Endothelial cell (in vitro differentiated cells): ENCODE measurements around the gene C22orf15. TPM values are rescaled to one million over a fixed set of nuclear protein-coding genes. Genes with fewer than 3 reads are reported as not detected.

Source experiments
- DNase-seq: peaks from one replicate; pipeline ENCODE4 v3.0.0; 2021; ENCODE audit warnings: low spot score
- H3K27ac Mint-ChIP-seq: one replicate; pipeline ENCODE4 v1.8.0; 2021; ENCODE audit warnings: mixed read lengths, inconsistent platforms; ENCODE audit not compliant: unreplicated experiment
- H3K27me3 Mint-ChIP-seq: one replicate; pipeline ENCODE4 v1.8.0; 2021; ENCODE audit warnings: mild to moderate bottlenecking, moderate library complexity, mixed read lengths, inconsistent platforms; ENCODE audit not compliant: unreplicated experiment
- H3K36me3 Mint-ChIP-seq: one replicate; pipeline ENCODE4 v1.8.0; 2021; ENCODE audit warnings: mild to moderate bottlenecking, low read depth, mixed read lengths, inconsistent platforms; ENCODE audit not compliant: unreplicated experiment
- H3K4me1 Mint-ChIP-seq: one replicate; pipeline ENCODE4 v1.8.0; 2021; ENCODE audit warnings: mild to moderate bottlenecking, mixed read lengths, inconsistent platforms; ENCODE audit not compliant: unreplicated experiment
- H3K4me3 Mint-ChIP-seq: one replicate; pipeline ENCODE4 v1.8.0; 2021; ENCODE audit warnings: mild to moderate bottlenecking, mixed read lengths, inconsistent platforms; ENCODE audit not compliant: unreplicated experiment
- H3K9me3 Mint-ChIP-seq: one replicate; pipeline ENCODE4 v1.8.0; 2021; ENCODE audit warnings: mixed read lengths, inconsistent platforms; ENCODE audit not compliant: unreplicated experiment
- total RNA-seq: library from RNA; stranded (reverse); fragmentation: NEBNext Ultra II Directional; extraction: Animal tissue kit (Norgen Biotek cat#: 25700); gene quantifications from one replicate; pipeline ENCODE4 v1.2.1, GENCODE V29; 2021; ENCODE audit not compliant: unreplicated experiment
- TF ChIP-seq, protein P1 (sequence below): fragments of 200-600 bp; sonication (generic); IDR thresholded peaks from one replicate; pipeline ENCODE4 v1.5.0; 2021; ENCODE audit warnings: antibody characterized with exemption; ENCODE audit not compliant: unreplicated experiment

C22orf15 gene
- total RNA-seq, 1 donor from 2014 or later, result 2.0 TPM

GRCh38 chr22:23787600-23787896, 24.8 kb downstream of the C22orf15 start:
- peak overlapping the region; percentile 84 for H3K27ac Mint-ChIP-seq
- peaks cover 3% of the 10 kb centered on the region for H3K27me3 Mint-ChIP-seq
- no peak for DNase-seq
- H3K9me3 Mint-ChIP-seq, result no peaks in the 10 kb centered on the region
- TF ChIP-seq, protein P1, sequence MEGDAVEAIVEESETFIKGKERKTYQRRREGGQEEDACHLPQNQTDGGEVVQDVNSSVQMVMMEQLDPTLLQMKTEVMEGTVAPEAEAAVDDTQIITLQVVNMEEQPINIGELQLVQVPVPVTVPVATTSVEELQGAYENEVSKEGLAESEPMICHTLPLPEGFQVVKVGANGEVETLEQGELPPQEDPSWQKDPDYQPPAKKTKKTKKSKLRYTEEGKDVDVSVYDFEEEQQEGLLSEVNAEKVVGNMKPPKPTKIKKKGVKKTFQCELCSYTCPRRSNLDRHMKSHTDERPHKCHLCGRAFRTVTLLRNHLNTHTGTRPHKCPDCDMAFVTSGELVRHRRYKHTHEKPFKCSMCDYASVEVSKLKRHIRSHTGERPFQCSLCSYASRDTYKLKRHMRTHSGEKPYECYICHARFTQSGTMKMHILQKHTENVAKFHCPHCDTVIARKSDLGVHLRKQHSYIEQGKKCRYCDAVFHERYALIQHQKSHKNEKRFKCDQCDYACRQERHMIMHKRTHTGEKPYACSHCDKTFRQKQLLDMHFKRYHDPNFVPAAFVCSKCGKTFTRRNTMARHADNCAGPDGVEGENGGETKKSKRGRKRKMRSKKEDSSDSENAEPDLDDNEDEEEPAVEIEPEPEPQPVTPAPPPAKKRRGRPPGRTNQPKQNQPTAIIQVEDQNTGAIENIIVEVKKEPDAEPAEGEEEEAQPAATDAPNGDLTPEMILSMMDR, result no peak
- H3K4me3 Mint-ChIP-seq, result peak overlapping the region; percentile 95
- H3K36me3 Mint-ChIP-seq, result peaks cover 3% of the 10 kb centered on the region
- H3K4me1 Mint-ChIP-seq, result peaks cover 11% of the 10 kb centered on the region

DNA sequence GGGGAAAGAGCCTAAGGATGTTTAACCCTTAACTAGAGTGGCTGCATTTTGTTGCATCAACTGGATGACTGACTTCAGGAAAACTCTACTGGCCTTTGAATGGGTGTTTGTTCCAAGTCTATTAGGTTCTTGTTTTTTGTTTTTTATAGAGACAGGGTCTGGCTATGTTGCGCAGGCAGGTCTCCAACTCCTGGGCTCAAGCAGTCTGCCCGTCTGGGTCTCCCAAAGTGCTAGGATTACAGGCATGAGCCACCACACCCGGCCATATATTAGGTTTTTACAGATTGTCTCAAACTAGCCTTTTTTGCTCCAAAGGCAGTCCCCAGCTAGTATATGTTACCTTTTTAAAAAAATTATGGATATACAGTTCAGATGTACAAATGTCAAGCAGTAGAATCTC, 25.1 kb downstream of the C22orf15 start:
- no peak overlapping the region for H3K27ac Mint-ChIP-seq
- H3K4me3 Mint-ChIP-seq, result peak overlapping the region; percentile 95
- no peak for DNase-seq
- H3K36me3 Mint-ChIP-seq, result peaks cover 6% of the 10 kb centered on the region
- no peaks in the 10 kb centered on the region for H3K9me3 Mint-ChIP-seq
- peaks cover 11% of the 10 kb centered on the region for H3K4me1 Mint-ChIP-seq
- H3K27me3 Mint-ChIP-seq, result peaks cover 3% of the 10 kb centered on the region
- TF ChIP-seq, protein P1, result no peak

GRCh38 chr22:23789121-23789520, 26.3 kb downstream of the C22orf15 start:
- Mint-ChIP-seq H3K27me3 (peaks cover 2% of the 10 kb centered on the region), H3K9me3 (no peaks in the 10 kb centered on the region), H3K36me3 (peaks cover 12% of the 10 kb centered on the region), H3K4me3 (no peak overlapping the region), H3K4me1 (peaks cover 11% of the 10 kb centered on the region), H3K27ac (no peak overlapping the region)
- no peak for DNase-seq
- TF ChIP-seq, protein P1, result no peak

DNA sequence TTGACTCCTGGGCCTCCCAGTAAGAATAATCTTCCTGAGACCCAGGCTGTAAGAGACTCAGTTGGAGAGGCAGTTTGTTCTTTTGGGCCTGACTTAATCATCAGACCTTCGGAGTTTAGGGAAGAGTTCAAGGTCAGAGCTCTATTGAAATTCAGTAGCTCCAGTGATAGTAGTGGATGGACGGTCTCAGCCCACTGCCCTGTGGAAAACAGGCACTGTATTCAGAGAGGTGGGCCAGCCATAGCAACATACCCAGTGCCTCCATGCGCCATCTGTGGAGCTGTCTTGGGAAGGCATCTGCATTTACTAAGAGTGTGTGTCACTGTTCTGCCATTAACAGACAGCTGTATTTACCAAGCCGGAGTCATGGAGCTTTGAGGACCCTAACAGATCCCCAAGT, 26.8 kb downstream of the C22orf15 start:
- H3K27ac Mint-ChIP-seq, result no peak overlapping the region
- H3K36me3 Mint-ChIP-seq, result peaks cover 12% of the 10 kb centered on the region
- no peaks in the 10 kb centered on the region for H3K9me3 Mint-ChIP-seq
- H3K4me1 Mint-ChIP-seq, result peaks cover 11% of the 10 kb centered on the region
- H3K4me3 Mint-ChIP-seq, result no peak overlapping the region
- TF ChIP-seq, protein P1, result no peak
- H3K27me3 Mint-ChIP-seq, result peaks cover 2% of the 10 kb centered on the region
- no peak for DNase-seq

GRCh38 chr22:23790819-23791737, 28.3 kb downstream of the C22orf15 start:
- DNase-seq, result no peak

More at GRCh38 chr22:23790819-23791737, 28.3 kb downstream of the C22orf15 start:
- H3K27me3 Mint-ChIP-seq, result peaks cover 2% of the 10 kb centered on the region
- TF ChIP-seq, protein P1, result no peak
- H3K9me3 Mint-ChIP-seq, result no peaks in the 10 kb centered on the region
- H3K36me3 Mint-ChIP-seq, result peaks cover 14% of the 10 kb centered on the region
- no peak overlapping the region for H3K4me3 Mint-ChIP-seq
- peaks cover 11% of the 10 kb centered on the region for H3K4me1 Mint-ChIP-seq
- no peak overlapping the region for H3K27ac Mint-ChIP-seq
